Fibroblast of villous mesenchyme (primary cell): Measurements from ENCODE around the gene ABCG1. TPM values are rescaled to one million over a fixed set of nuclear protein-coding genes. Genes with fewer than 3 reads are reported as not detected.

Source experiments
- DNase-seq: peaks from one replicate; pipeline ENCODE4 v3.0.0-alpha.2; 2010; ENCODE audit warnings: low read depth
- H3K4me3 ChIP-seq: 2 replicates; pipeline ENCODE4 v1.5.1; 2011; ENCODE audit warnings: low read depth, mild to moderate bottlenecking, low read length
- total RNA-seq: library from RNA; depleted of rRNA; stranded (reverse); fragments of >200 nt; gene quantifications from 2 replicates; pipeline ENCODE4 v1.2.3, GENCODE V29; 2012
- TF ChIP-seq, protein P1 (sequence below): IDR thresholded peaks from 2 replicates; pipeline ENCODE4 v1.5.1; 2012; ENCODE audit warnings: low read depth, mild to moderate bottlenecking, low read length; ENCODE audit not compliant: insufficient read depth

The ABCG1 gene
- total RNA-seq, 1 donor, result 0.43 TPM

DNA sequence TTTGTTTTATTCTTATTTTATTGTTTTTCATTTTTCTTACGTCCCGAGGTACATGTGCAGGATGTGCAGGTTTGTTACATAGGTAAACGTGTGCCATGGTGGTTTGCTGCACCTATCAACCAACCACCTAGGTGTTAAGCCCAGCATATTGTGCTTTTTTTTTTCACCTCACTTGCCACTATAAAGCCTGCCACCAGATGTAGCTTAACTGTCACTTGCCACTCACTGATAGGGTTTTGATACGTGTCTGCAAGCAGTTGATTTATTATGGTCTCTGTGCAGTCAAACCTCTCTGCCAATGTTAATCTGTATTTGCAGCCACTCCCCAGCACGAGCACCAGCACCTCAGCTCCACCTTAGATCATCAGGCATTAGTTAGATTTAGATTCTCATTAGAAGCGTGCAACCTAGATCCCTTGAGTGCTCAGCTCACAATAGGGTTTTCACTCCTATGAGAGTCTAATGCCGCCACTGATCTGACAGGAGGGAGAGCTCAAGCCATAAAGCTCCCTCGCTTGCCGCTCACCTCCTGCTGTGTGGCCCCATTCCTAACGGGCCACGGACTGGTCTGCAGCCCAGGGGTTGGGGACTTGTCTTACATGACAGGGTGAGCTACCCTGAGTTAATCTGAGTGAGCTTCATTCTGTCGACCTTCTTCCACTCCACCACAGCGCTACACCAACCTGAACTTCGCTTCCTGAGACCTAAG lies 17.9 kb upstream of the ABCG1 start:
- H3K4me3 ChIP-seq, result no peak overlapping the region
- TF ChIP-seq, protein P1, sequence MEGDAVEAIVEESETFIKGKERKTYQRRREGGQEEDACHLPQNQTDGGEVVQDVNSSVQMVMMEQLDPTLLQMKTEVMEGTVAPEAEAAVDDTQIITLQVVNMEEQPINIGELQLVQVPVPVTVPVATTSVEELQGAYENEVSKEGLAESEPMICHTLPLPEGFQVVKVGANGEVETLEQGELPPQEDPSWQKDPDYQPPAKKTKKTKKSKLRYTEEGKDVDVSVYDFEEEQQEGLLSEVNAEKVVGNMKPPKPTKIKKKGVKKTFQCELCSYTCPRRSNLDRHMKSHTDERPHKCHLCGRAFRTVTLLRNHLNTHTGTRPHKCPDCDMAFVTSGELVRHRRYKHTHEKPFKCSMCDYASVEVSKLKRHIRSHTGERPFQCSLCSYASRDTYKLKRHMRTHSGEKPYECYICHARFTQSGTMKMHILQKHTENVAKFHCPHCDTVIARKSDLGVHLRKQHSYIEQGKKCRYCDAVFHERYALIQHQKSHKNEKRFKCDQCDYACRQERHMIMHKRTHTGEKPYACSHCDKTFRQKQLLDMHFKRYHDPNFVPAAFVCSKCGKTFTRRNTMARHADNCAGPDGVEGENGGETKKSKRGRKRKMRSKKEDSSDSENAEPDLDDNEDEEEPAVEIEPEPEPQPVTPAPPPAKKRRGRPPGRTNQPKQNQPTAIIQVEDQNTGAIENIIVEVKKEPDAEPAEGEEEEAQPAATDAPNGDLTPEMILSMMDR, result no peak
- DNase-seq, result no peak

DNA sequence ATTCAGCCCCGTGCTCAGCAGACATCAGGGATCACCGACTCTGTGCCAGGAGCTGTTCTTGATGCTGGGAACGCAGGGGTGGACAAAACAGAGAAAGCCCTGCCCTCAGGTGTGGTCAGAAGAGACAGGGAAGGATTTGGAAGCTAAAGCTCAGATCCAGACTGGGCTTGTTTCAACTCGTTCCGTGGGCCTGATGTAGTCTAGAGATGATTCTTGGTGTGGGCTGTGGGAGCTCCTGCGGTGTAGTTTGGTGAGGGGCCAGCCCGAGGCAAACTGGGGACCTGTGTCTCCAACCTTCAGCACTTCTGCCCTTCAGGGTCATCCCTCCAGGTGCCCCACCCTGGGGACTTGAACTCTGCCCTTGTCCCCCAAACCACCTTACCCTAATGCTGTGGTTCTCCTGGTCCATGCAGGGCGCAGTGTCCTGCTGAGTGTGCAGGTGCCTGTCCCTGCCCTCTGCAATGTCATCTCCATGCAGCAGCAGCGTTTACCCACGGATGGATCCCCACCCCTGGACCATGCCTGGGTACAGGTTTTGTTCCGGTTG lies 17.3 kb upstream of the ABCG1 start:
- no peak for DNase-seq
- TF ChIP-seq, protein P1, result no peak
- H3K4me3 ChIP-seq, result no peak overlapping the region

DNA sequence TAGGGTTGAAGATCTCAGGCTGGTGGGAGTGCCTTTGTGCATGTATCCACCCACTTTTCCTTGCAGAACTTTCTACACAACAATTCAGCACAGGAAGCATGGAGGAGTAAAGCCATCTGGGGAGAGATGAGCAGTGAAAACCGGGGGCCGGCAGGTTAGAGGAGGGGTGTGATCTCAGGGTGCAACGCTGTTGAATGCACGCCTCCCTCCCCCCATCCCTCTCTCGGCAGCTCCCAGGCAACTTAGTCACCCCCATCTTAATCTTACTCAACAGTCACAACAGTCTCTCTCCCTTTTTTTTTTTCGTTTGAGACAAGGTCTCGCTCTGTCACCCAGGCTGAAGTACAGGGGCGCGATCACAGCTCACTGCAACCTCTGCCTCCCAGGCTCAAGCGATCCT lies 16.6 kb upstream of the ABCG1 start:
- DNase-seq, result no peak

DNA sequence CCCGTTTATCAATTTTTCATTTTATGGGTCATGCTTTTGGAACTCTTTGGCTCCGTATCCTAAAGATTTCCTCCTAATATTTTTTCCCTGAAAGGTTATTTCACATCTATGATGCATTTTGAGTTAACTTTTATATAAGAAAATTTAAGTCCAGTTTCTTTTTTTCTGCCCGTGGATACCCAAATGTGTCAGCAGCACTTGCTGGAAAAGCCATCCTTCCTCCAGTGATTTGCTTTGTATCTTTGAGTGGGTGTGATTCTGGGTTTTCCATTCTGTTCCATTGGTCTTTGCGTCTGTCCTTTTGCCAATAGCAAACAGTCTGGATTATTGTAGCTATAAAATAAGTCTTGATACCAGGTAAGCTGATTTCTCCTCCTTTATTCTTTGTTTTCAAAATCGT lies 15.6 kb upstream of the ABCG1 start:
- no peak overlapping the region for H3K4me3 ChIP-seq
- no peak for DNase-seq
- TF ChIP-seq, protein P1, result no peak

More for the DNA sequence above, 16.6 kb upstream of the ABCG1 start:
- H3K4me3 ChIP-seq, result no peak overlapping the region
- TF ChIP-seq, protein P1, result no peak

DNA sequence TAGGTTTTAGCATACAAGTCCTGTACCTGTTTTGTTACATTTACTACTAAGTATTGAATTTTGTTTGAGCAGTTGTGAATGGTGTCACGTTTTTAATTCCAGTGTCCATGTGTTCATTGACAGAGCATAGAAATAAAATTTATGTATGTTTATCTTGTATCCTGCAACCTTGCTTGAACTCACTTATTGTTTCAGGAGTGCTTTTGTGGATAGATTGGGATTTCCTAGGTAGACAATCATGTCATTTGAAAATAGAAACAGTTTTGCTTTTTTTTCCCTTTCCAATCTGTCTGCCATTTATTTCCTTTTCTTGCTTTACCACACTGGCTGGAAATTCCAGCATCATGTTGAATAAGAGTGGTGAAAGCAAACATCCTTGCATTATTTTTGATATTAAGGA lies 15.0 kb upstream of the ABCG1 start:
- H3K4me3 ChIP-seq, result no peak overlapping the region
- TF ChIP-seq, protein P1, result no peak
- DNase-seq, result no peak

DNA sequence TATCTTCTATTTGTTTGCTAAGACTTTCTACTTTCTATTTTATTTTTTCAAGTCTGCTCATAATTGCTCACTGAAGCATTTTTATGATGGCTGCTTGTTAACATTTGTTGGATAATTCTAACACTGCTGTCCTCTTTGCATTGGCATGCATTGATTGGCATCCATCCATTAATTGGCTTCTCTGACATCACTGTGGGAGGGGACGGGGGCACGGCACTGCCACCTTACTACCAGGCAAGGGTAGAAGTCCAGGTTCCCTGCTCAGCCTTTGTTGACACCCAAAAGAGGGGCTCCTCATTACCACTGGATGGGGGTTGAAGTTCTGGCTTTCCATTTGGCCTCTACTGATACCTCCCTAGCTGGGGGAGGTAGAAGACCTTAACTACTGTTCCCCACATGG lies 11.5 kb upstream of the ABCG1 start:
- H3K4me3 ChIP-seq, result no peak overlapping the region
- TF ChIP-seq, protein P1, result no peak
- DNase-seq, result no peak

DNA sequence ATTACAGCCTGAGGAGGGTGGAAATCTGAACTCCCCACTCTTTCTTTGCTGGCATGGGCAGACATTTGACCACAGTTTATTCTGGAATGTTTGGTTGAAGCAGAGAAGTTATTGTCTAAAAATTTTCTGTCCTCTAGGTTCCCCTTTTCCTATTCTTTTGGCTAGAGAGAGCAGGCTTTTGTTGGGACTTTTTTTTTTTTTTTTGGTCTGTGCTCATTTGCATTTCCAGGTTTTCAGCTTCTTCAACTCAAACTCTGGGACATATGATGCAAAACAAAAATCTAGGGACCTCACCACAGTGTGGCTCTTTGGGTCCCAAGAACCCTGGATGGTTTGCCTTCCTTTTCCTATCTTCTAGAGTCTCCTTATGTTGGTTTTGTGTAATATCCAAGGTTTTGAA lies 10.9 kb upstream of the ABCG1 start:
- no peak overlapping the region for H3K4me3 ChIP-seq
- TF ChIP-seq, protein P1, result no peak
- DNase-seq, result no peak
